Activated T-cell treated with anti-CD3 and anti-CD28 coated beads, Interleukin-2, amount 50 U/mL, for 72 hours (primary cell): Measurements from ENCODE around the gene SMIM10. TPM values are rescaled to one million over a fixed set of nuclear protein-coding genes. Genes with fewer than 3 reads are reported as not detected.
A peak's percentile ranks its signal among the peaks of the same experiment; 100 is the strongest.
"Not testable (repeated sequence)": the region's sequence is repeated elsewhere in the genome, so short reads cannot be mapped to it uniquely, and the experiment has no call there.

Experiments used
- ATAC-seq, 2 donors: fragments of 150-1000 bp; cut with Tn5 transposase; replicated peaks in 1 of 2; 2 replicates each; pipeline ENCODE4 v1.10.0; 2021; ENCODE audit warnings: moderate library complexity in 2 of 2, mild to moderate bottlenecking in 1 of 2
- DNase-seq, 2 donors: peaks; one replicate each; pipeline ENCODE4 v3.0.0; 2021 to 2022; ENCODE audit warnings: mixed read lengths in 1 of 2
- H3K27ac Mint-ChIP-seq: one replicate; pipeline ENCODE4 v1.8.0; 2022; ENCODE audit warnings: mild to moderate bottlenecking, moderate library complexity, mixed read lengths
- H3K27me3 Mint-ChIP-seq: one replicate; pipeline ENCODE4 v1.8.0; 2022; ENCODE audit warnings: low read depth, mixed read lengths
- H3K36me3 Mint-ChIP-seq, 2 donors: one replicate each; pipeline ENCODE4 v1.8.0; 2022; ENCODE audit warnings: mixed read lengths in 2 of 2, mild to moderate bottlenecking in 1 of 2; ENCODE audit not compliant: insufficient read depth in 2 of 2
- H3K4me1 Mint-ChIP-seq: one replicate; pipeline ENCODE4 v1.8.0; 2022; ENCODE audit warnings: low read depth, mixed read lengths
- H3K4me3 Mint-ChIP-seq, 2 donors: one replicate each; pipeline ENCODE4 v1.8.0; 2022; ENCODE audit warnings: mild to moderate bottlenecking in 2 of 2, mixed read lengths in 2 of 2, moderate library complexity in 2 of 2
- H3K9me3 Mint-ChIP-seq, 2 donors: one replicate each; pipeline ENCODE4 v1.8.0; 2022; ENCODE audit warnings: mixed read lengths in 2 of 2
- total RNA-seq, 2 donors: library from RNA; stranded (reverse); gene quantifications; one replicate each; pipeline ENCODE4 v1.2.3, GENCODE V29; 2022

The SMIM10 gene
- total RNA-seq, 2 donors from 2014 or later, result 0.88 to 0.99 TPM

DNA sequence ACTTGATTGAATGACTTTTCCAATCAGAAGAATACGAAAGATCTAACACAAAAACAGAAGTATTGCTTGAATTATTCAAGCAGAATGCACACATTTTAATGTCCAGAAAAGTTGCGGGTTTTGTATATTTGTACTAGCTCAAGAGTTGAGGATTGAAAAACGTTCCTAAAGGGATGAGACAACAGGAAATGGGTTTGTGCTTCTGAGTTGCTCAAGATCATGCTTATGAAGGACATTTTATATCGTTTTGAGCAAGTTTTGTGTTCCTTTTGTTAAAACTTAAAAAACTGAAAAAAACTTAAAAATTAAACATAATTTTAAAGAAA lies 353 bp upstream of the SMIM10 start:
- H3K9me3 Mint-ChIP-seq, result no peaks in the 10 kb centered on the region
- peaks cover 41% of the 10 kb centered on the region for H3K27me3 Mint-ChIP-seq
- H3K4me1 Mint-ChIP-seq, result peaks cover 11% of the 10 kb centered on the region
- ATAC-seq (no peak), DNase-seq (no peak)
- no peaks in the 10 kb centered on the region for H3K36me3 Mint-ChIP-seq
- H3K4me3 Mint-ChIP-seq, result peak overlapping the region; percentile 17 to 85
- H3K27ac Mint-ChIP-seq, result no peak overlapping the region

DNA sequence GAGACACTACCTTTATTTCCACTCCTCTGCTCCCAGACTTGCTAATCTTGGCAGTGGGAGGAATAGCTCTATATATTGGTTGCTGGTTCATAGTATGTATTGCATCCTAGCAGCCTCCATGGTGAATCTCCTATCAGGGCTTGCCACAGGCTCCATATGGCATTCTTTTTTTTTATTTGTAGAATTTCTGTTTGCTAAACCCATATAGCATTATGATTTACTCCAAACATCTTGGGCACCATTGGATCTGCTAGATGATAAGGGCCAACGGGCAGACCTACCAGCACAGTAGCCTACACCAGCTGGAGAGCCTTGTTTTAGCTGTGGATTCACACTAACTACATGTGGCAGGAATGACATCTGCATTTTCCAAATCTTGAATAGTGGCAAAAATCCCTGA lies 6.9 kb downstream of the SMIM10 start:
- Mint-ChIP-seq H3K27ac (no peak overlapping the region), H3K27me3 (peaks cover 46% of the 10 kb centered on the region), H3K9me3 (no peaks in the 10 kb centered on the region), H3K4me3 (no peak overlapping the region), H3K4me1 (no peaks in the 10 kb centered on the region), H3K36me3 (no peaks in the 10 kb centered on the region)
- DNase-seq (no peak), ATAC-seq (no peak)

DNA sequence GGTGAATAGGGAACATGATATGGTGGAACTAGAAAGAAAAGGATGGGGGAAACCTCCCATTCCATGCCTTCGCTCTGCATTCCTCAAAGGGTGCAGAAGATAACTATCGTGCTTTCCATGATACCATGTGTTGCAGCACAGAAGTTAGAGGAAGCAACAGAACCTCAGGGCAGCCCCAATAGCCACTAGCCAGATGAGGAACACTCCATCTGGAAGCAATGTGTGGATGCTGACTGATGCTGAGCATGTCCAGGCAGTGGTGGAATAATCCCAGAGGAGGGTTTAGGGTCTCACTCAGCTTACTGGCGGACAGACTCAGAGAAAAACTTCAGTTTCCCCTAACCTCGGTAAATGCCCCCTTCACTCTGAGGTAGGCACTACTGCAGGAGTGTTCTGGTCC lies 7.5 kb downstream of the SMIM10 start:
- no peaks in the 10 kb centered on the region for H3K4me1 Mint-ChIP-seq
- H3K36me3 Mint-ChIP-seq, result no peaks in the 10 kb centered on the region
- no peaks in the 10 kb centered on the region for H3K9me3 Mint-ChIP-seq
- H3K4me3 Mint-ChIP-seq, result no peak overlapping the region
- ATAC-seq, result no peak
- peaks cover 47% of the 10 kb centered on the region for H3K27me3 Mint-ChIP-seq
- H3K27ac Mint-ChIP-seq, result no peak overlapping the region
- DNase-seq, result no peak

DNA sequence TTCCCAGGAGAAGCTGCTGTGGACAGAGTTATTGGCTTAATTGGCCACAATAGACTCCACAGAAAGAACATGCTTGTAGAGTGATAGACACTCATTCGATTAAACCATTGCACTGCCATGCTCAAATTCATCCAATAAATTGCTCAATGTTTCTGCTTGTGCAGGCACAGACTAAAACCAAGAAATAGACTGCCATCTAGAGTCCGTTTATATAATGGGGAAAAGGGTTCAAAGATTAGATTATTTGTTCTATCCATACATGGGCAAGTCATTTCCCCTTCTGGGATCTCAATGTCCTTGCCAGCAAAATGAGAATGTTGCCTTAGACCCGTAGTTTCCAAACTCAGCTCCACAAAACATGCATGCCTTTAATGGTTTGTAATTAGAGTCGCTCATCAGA lies 8.7 kb downstream of the SMIM10 start:
- Mint-ChIP-seq H3K27me3 (peaks cover 53% of the 10 kb centered on the region), H3K36me3 (no peaks in the 10 kb centered on the region), H3K4me1 (peaks cover 6% of the 10 kb centered on the region), H3K9me3 (no peaks in the 10 kb centered on the region), H3K27ac (no peak overlapping the region), H3K4me3 (no peak overlapping the region)
- no peak for ATAC-seq
- no peak for DNase-seq

DNA sequence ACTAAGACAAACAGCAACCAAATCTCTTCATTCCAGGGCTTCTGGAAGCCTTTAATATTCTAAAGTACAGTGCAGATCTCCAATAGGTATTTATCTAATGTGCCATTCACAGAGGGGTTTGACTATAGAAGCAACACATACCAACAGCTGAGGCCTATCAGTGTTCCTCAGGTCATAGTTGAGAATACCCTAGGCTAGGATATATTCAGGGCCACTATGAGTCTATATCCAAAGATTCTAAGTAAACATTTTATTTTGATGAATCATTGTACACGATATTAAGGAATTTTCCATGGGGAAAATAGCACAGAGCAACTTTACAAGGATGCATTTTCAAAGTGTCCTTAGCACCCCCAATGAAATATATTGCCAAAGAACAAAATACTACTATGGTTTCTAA lies 9.7 kb downstream of the SMIM10 start:
- ATAC-seq (no peak), DNase-seq (no peak)
- Mint-ChIP-seq H3K36me3 (no peaks in the 10 kb centered on the region), H3K27me3 (peaks cover 53% of the 10 kb centered on the region), H3K9me3 (no peaks in the 10 kb centered on the region), H3K4me3 (no peak overlapping the region), H3K27ac (no peak overlapping the region), H3K4me1 (peaks cover 10% of the 10 kb centered on the region)

DNA sequence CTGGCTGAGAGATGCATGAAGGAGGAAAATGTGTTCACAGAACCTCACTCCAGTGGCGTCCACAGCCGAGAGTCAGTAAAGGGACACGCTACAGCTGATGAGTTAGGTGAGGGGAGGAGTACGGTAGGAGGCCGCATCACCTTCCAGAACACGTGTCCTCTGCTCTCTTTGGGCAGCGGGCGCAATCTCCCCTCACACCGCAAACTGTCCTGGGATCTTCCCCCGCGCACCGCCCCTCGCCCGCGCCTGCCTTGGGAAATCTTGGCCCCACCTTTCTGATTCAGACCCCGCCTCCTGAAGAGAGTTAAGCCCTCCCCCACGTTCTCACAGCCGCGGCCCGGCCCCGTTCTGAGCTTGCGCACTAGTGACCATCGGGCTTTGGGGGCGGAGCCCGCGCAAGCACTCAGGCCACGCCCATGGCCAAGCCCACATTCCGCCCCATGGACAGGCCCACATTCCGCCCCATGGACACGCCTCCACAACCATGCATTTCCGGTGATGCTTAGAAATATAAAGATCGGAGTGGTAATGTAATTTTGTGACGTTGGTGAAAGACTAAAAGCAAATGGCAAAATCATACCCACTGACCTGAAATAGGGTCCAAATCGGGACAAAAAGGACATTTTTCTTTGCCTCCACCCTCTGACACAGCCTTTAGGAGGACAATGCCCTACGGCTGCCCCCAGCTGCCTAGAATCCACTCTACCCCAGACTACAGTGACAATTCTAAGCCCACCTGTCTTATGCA lies 13.3 kb downstream of the SMIM10 start:
- no peak overlapping the region for H3K27ac Mint-ChIP-seq

DNA sequence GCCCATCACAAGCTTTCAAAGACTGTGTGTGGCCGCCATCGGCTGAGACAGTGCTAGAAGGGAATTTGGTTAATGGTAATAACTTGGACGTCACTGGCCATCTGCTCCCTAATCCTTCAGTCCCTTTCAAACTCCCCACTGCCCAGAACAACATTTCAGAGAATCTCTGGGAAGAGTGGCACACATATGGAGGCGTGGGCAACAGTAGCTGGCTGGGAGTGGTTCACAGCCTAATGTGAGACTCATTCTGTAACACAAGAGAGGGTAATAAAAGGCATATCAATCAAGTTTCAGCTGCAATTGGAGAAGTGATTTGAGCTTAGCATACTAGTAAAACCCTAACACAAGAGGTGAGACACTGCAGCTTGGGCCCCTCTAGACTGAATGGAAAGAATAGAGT lies 15.4 kb downstream of the SMIM10 start:
- ATAC-seq (no peak), DNase-seq (no peak)
- Mint-ChIP-seq H3K4me1 (peaks cover 10% of the 10 kb centered on the region), H3K27me3 (peaks cover 61% of the 10 kb centered on the region), H3K36me3 (no peaks in the 10 kb centered on the region), H3K27ac (no peak overlapping the region), H3K4me3 (no peak overlapping the region), H3K9me3 (no peaks in the 10 kb centered on the region)

More for the DNA sequence above, 13.3 kb downstream of the SMIM10 start:
- Mint-ChIP-seq H3K36me3 (no peaks in the 10 kb centered on the region), H3K27me3 (peaks cover 51% of the 10 kb centered on the region), H3K4me3 (peak overlapping the region; percentile 85 to 90), H3K9me3 (no peaks in the 10 kb centered on the region), H3K4me1 (peaks cover 10% of the 10 kb centered on the region)
- peak; percentile 97 for ATAC-seq
- DNase-seq, result peak; percentile 92

DNA sequence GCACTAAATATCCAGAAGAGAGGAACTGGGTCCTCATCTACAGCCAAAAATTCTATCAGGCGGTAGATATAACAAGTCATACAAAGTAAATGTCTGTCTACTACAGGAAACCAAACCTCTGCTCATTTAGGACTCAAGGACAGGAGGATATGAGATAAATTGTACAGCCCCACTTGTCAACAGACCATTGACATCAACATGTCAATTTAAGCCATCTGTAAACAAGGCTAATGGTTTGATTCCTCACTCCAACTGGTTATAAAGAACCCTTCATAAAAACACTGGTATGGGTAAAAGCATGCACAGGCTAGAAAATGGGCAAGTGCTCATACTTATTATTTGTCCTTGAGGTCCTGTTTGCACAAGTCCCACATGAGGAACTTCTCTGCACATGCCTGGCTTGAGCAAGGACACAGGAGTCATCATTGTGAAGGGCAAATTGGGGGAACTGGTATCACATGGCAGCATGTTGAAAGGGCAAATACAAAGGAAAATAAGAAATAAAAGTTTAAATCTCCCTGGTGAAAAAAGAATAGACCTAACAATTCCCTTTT lies 18.3 kb downstream of the SMIM10 start:
- peaks cover 52% of the 10 kb centered on the region for H3K27me3 Mint-ChIP-seq
- no peak for ATAC-seq

DNA sequence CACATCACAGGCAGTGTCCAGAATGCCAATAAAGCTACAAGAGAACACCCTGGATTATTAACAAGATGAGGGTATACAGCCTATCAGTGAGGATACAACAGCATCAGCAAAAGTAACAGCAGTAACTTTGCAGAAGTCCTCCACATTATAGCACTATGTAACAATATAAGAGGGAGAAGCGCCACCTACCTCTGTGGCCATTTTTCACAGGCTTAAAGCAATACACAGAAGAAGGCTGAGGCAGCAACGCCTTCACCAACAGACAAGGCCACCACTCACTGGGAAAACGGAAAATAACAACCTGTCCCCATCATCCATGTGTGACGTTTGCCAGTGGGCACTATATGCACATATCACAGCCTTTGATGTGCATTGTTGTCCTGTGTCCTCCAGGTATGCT lies 19.0 kb downstream of the SMIM10 start:
- peaks cover under 1% of the 10 kb centered on the region for H3K4me1 Mint-ChIP-seq
- no peaks in the 10 kb centered on the region for H3K36me3 Mint-ChIP-seq
- H3K27me3 Mint-ChIP-seq, result peaks cover 49% of the 10 kb centered on the region
- no peak overlapping the region for H3K4me3 Mint-ChIP-seq
- no peak for ATAC-seq
- DNase-seq, result no peak
- no peaks in the 10 kb centered on the region for H3K9me3 Mint-ChIP-seq
- no peak overlapping the region for H3K27ac Mint-ChIP-seq

More for the DNA sequence above, 18.3 kb downstream of the SMIM10 start:
- no peaks in the 10 kb centered on the region for H3K36me3 Mint-ChIP-seq
- no peak for DNase-seq
- H3K4me1 Mint-ChIP-seq, result peaks cover 7% of the 10 kb centered on the region
- no peaks in the 10 kb centered on the region for H3K9me3 Mint-ChIP-seq
- H3K4me3 Mint-ChIP-seq, result no peak overlapping the region
- H3K27ac Mint-ChIP-seq, result no peak overlapping the region

DNA sequence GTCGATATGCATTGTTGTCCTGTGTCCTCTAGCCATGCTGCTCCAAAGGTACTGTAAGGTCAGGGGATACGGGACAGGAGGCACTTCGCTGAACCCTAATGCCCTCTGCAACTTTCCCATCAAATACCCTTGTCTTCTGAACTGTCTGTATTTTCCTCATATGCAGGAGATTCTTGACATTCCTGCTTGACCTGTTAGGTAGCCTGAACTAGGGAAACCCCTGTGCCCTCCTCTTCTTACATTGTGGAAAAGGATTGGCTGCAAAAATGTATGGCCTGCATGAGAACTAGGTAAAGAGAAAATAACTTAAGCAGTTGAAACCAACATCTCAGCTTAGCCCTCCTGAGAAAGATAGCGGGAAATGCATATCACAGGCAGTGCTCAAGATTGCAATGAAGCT lies 20.1 kb downstream of the SMIM10 start:
- Mint-ChIP-seq H3K36me3 (no peaks in the 10 kb centered on the region), H3K27me3 (peaks cover 55% of the 10 kb centered on the region), H3K27ac (no peak overlapping the region), H3K4me3 (no peak overlapping the region), H3K4me1 (no peaks in the 10 kb centered on the region), H3K9me3 (no peaks in the 10 kb centered on the region)
- no peak for ATAC-seq
- DNase-seq, result no peak

DNA sequence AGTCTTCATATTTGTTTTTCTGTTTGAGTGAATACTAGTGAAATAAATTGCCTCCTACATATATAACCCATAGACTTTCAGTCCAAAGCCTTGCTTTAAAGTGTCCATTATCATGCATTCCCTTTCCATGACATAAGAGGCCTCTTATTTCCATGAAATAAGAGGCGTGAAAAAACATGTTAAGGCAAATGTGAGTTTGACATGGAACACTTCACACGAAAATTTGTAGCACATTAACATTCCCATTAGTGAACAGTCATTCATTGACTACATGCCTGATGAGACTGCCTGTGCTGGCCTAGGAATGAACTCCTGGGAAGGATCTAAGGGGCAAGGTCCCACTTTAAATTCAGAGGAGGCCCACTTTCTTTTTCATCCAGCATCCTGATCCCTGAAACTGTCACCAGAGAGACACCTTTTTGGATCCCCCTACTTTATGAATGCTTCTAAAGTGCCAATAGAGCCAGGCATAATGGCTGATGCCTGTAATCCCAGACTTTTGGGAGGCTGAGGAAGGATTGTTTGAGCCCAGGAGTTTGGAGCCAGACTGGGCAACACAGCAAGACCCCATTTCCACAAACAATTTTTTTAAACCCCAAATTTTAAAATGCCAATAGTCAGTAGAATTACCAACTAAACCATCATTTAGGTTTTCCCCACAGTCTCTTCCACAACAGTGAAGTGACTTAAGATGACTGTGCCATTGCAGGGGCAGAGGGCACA lies 24.9 kb downstream of the SMIM10 start:
- Mint-ChIP-seq H3K36me3 (no peaks in the 10 kb centered on the region), H3K4me1 (no peaks in the 10 kb centered on the region), H3K9me3 (no peaks in the 10 kb centered on the region), H3K27me3 (peaks cover 43% of the 10 kb centered on the region), H3K27ac (no peak overlapping the region), H3K4me3 (no peak overlapping the region)
- DNase-seq (no peak), ATAC-seq (no peak)

DNA sequence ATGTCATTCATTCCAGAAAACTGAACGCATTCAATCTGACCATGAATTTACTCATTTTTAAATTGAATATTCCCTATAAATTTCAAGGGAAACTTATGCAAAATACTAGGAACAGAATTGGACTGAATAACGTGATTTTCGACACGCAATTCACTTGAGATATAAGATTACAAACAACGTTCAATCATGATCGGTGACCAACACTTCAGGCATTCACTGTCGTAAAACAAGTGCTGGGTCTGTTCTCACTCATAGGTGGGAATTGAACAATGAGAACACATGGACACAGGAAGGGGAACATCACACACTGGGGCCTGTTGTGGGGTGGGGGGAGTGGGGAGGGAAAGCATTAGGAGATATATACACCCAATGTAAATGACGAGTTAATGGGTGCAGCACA lies 29.1 kb downstream of the SMIM10 start:
- H3K4me1 Mint-ChIP-seq, DNase-seq, H3K4me3 Mint-ChIP-seq, ATAC-seq, H3K27ac Mint-ChIP-seq, H3K36me3 Mint-ChIP-seq, H3K9me3 Mint-ChIP-seq: not testable (repeated sequence)
- H3K27me3 Mint-ChIP-seq, result peaks cover 76% of the 10 kb centered on the region

DNA sequence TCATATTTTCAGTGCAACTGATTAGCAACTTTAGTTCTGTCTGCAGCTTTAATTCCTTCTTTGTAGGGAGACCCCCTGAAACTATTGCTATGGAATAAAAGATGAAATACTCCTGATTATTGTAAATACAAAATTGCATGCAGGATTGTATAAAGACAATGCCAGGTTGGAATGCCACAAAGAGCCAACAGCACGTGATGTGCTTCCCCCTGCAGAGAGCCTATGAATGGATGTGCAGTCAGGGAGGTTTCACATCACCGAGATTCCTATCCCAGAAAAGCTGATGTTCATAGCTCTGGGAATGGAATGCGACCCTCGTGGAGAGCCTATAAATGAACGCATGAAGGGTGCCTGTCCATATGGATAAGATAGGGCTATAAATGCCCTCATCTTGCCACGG lies 33.0 kb downstream of the SMIM10 start:
- DNase-seq, ATAC-seq, H3K4me1 Mint-ChIP-seq, H3K36me3 Mint-ChIP-seq, H3K27ac Mint-ChIP-seq, H3K9me3 Mint-ChIP-seq: not testable (repeated sequence)
- Mint-ChIP-seq H3K4me3 (peak overlapping the region in 1 of 2 donors; percentile 27), H3K27me3 (peaks cover 84% of the 10 kb centered on the region)
